GM18498 (cell line): ENCODE results near the gene BACE1.

ENCODE experiments used
- ATAC-seq: cut with Tn5 transposase; IDR thresholded peaks from one replicate; pipeline ENCODE4 v1.9.1; 2021; ENCODE audit warnings: mild to moderate bottlenecking, moderate library complexity; ENCODE audit not compliant: unreplicated experiment

Gene BACE1

DNA sequence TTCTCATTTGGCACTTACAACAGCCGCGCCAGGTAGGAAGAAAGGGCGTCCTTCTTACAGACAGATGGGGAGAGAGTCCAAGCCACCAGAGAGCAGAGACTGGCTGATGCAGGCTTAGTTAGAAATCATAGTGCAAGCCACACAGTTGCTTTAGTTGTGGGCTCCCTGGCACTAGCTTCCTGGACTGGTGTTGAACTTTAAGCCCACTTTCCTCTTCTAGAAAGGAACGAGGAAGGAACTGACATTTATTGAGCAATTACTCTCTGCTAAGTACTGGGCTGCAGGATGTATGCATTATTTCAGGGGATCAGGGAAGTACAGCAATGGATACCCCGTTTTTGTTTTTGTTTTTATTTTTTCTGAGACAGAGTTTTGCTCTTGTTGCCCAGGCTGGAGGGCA is 3.0 kb downstream of the BACE1 start:
- ATAC-seq, result no peak

DNA sequence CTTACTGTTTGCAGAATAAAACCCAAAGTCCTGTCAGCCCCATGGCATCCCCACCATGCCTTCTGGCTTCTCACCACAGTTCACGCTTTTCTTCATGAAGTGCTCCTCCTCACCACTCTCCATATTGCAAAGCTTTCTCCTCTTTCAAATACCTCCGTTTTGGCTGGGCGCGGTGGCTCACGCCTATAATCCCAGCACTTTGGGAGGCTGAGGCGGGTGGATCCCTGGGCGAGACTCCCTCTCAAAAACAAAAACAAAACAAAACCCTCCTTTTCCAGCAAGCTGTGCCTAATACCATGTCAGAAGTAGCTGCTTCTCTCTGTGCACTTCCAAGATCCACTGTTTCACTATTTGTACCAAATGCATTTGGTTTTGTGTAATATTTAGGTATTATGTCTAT is 6.7 kb downstream of the BACE1 start:
- ATAC-seq, result no peak

DNA sequence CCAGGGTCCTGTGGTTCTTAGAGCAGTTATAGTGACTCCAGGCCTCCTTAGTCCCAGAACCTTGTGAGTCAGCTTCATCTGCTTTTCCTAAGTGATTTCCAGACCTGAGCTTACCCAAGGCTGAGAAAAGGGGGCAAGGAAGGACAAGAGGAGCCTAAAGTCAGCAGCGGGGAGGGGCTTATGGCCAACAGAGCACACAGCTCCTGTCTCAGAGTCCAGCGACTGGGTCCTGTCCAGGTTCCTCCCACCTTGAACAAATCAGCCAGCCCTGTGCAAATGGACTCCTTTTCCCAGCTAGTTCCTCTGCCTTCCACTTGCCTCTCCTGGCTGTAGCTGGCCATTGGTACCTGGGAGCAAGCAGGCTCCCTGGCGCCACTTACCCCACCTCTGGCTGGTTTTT is 10.9 kb downstream of the BACE1 start:
- ATAC-seq, result no peak

DNA sequence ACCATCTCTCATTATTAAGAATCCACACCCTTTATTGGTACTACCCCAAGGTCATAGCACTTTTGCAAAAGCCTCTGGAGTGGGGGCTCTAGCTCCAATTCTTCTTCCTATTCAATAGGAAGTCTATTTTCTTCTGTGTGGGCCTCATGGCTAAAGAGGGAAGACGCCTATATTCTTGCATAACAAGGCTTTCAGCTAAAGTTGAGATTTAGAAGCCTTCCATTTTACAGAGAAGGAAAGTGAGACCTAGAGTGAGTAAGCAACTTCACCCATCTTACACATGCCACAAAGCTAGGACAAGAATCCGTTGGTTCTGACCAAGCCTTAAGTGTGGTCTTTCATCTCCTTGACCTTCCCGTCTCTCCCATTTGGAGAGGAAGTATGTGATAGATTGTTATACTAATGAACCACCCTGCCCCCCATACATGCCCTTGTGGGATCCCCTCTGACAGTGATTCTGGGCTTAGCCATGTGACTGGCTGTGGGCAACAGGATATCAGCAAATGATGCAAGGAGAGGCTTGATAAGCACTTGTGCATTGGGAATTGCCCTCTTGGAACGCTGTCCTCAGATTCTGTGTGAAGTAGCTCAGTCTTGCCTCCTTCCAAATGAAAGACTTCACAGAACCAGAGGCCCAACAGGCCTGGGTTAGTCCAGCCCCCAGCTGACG is 12.3 kb downstream of the BACE1 start:
- ATAC-seq, result no peak

DNA sequence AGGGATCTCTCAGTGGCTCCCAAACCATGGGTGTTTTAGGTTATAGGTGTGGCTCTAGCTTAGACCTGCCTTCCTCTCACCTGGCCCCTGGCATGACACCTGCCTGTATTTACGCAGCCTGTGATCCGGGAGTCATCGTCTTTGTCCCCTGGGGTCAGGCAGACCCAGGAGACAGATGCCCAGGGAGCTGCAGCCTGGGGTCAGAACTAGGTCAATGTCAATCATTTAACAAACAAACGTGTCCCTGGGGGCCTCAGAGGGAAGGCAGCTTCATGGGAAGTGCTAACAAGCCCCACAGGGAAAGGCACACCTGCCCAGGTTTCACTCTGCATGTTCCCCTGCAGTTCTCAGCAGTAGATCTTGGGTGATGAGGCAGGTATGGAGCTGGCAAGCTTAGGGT is 13.0 kb downstream of the BACE1 start:
- no peak for ATAC-seq

DNA sequence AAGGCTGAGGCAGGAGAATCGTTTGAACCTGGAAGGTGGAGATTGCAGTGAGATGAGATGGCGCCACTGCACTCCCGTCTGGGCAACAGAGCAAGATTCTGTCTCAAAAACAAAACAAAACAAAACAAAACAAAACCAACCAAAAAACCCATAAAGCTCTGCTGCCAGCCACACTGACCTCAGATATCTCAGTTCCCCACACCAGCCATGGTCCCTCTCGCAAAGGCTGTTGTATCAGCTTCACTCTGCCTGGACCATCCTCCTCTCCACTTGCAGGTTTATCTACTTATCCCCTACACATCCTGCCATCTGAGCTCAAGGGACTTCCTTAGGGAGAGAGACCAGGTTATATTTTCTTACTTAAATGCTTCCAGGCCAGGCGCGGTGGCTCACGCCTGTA is 13.8 kb downstream of the BACE1 start:
- no peak for ATAC-seq

DNA sequence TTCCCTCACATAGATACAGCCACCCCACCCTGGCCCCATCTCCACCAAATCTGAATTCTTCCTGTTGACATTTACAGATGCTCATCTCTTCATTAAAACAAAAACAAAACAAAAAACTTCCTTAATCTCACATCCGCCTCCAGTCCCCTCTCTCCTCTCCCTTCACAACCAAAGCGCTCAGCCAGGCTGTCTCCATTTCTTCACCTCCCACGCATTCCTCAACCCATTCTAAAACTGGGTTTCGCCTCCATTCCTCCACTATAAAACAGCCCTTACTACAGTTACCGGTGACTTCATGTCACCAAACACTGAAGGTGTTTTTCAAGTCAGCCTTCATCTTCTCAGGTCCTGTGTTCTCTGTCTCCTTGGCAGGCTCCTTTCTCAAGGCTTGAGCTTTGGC is 15.3 kb downstream of the BACE1 start:
- ATAC-seq, result no peak

DNA sequence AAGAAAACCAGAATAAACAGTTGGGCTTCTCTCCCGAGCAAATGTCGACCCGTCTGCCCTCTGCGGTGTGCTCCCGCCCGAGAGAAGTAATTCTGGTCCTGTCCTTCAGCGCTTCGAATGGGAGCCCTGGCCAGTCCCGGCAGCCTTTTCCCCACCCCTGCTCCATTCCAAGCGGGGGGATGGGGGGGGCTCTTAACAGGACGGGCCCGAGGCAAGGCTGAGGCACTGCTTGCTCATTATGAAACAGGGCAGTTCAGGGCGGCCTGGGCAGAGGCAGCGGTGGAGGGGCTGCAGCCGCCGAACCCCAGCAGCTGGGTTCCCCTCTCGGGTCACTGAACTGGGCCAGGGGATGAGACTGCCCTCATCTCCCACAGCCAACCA is 15.8 kb downstream of the BACE1 start:
- no peak for ATAC-seq

DNA sequence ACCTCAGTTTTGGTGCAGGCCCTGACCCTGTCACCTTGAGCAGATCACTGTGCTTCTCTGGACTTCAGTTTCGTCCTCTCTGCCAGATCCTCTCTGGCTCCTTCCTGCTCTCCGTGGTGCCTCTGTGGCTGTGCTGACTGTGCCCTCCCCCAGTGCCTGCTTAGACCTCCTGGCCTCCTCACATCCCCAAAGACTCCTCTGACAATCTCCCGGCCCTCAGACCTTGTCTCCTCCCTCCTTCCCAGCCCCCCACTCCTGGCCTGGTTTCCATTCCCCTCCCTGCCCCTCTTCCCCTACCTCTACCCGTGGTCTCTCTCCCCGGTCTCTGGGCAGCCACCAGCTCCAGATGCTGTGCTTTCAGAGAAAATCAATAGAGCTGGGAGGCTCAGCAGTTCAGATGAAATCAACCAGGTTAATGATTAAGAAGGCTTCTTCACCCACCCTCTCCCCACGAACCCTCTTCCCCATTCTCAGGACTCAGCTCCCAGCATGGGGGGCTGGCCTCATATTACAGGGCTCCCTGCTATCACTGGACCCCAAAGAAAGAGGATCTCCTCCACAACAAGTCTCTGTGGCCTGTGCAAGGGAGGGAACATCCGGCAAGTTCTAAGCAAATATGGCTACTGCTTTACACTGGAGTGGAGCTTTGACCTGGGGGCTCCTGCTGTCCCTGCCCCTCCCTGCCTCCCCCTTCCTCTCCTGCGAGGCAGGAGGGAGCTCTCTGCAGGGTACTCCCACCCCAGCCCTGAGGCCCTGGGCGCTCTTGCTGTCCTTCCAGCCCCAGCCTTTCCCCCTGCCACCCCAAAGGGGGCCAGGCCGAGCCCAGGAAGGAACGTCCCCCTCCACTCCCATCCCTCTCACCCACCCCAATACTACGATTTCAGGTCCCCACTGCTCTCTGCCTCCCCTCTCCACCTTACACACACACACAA is 16.4 kb downstream of the BACE1 start:
- ATAC-seq, result no peak

DNA sequence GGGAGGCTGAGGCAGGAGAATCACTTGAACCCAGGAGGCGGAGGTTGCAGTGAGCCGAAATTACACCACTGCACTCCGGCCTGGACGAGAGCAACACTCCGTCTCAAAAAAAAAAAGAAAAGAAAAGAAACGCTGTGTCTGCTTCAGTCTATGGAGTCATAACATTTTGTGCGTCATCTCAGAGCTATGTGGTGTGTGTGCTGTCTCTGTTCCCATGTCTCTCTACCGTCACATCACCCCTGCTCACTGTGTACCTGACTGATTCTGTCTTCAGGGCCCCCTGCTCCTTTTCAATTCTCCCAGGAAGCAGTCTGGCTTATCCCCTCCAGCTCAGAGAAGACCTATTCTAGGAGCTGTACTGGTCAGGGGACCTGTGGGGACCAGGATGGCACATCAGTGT is 17.9 kb downstream of the BACE1 start:
- no peak for ATAC-seq

DNA sequence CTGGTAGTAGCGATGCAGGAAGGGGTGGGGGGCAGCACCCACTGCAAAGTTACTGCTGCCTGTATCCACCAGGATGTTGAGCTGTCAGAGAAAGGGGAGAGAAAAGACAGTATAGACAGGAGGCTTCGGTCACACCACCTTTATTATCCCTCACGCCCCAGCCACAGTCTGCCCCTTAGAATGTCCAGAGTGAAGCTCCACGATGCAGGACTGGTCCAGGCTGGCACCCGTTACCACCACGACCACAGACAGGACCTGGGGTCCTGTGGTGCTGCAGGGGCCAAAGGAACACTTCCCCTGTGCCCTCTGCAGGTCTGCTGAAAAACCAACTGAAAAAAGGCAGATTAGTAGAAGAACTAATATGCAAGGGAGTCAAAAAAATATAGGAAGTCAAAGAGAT is 19.2 kb downstream of the BACE1 start:
- ATAC-seq, result no peak

DNA sequence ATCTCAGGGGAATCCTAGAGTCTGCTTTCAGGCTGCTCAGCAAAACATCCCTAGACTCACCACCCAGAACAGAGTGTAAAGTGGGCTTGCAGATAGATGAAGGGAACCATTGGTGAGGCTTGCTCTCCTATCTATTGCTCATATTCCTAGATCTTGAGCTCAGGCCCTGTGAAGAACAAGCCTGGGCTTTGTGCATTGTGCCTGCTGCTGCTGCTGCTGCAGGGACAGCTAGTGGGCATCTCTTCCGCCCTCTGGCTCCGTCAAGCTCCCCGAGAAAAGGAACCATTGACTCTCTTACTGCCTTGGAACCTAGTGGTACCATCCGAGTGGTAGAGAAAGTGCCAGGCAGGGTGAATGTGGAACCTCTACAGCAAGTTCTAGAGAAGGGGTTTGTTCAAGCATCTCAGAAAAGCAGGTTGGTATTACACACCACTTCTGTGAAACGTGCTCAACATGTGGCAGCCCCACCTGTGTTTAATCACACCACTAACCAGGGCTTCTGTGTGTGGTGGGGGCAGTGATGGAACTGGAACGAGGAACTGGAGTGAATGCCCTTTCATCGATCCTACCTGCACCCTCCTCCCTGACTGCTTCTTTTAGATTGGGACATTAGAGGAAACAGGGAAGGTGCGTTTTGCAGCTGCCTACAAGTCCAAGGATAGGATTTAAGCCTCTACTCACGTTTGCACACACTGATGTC is 20.5 kb downstream of the BACE1 start:
- no peak for ATAC-seq

DNA sequence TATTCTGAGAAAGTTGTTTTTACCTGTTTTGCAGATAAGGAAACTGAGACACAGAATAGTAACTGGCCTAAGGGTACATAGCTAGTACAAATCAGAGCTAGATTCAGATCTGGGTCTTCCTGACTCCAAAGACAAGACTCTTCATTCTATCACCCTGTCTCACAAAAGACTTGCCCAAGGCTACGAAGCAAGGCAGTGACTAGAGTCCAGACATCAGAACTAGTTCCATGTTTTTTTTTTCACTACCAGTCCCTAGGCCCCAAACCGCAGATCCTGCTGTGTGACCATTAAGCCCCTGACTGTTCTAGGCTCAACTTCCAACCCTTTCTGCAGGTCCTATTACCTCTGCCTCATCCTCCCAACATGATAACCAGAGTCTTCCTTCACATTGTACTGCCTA is 23.4 kb downstream of the BACE1 start:
- no peak for ATAC-seq

DNA sequence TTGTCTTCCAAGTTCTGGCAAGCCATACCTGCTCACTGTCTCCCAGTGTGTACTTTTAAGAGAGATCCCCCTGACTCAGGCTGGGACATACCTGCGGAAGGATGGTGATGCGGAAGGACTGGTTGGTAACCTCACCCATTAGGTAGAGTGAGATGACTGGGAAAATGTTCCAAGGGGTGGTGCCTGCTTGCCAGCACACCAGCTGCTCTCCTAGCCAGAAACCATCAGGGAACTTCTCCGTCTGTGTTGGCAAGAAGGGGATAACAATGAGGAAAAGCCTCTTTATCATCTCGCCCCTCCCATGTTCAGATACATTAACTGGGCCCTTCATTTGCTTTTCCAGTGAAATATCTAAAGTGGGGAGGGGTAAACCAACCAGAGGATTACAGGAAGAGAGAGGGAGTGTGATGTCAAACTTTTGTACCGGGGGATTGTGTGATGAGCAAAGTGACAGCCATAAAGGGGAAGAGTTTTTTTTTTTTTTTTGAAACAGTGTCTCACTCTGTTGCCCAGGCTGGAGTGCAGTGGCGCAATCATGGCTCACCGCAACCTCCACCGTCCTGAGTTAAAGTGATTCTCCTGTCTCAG is 25.2 kb downstream of the BACE1 start, which contains the start of gene BACE1-AS:
Gene BACE1-AS (plus strand): TSS at position 538 of the 588 bp plus-strand sequence.
- no peak for ATAC-seq

DNA sequence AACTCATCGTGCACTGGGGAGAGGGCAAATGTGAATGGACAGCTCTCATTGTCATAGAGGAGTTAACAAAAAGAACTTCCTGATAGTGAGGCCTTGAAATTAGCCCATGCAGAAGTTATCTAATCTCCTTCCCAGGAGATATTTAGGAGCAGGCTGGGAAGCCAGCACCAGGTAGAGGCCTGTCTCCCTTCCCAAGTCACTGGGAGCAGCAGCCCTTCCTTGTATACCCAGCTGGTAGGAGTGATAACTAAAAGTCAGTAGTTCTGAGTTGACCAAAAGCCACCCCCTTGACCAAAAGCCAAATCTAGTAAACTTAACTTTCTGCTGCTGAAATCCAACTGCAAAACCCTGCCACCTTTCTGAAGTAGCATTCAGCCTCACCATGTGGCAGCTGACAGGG is 26.3 kb downstream of the BACE1 start:
- no peak for ATAC-seq

DNA sequence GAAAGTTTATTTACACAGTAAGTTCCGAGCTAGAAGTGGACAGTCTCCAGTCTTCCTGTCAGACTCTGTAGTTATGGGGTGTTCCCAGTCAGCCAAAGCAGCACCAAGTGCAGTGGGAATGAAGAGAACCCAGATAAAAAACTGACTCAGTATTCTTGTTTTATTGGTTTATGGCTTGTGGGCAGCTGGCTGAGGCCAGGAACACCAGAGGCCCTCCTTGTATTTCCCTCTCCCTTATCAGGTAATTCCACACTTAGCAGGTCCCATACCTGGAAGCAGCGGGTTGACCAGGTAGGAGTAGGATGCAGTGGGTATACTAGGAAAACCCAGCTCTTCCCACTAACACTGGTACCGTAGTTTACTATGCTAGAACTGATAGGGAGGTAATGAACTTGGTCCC is 28.4 kb downstream of the BACE1 start:
- no peak for ATAC-seq

DNA sequence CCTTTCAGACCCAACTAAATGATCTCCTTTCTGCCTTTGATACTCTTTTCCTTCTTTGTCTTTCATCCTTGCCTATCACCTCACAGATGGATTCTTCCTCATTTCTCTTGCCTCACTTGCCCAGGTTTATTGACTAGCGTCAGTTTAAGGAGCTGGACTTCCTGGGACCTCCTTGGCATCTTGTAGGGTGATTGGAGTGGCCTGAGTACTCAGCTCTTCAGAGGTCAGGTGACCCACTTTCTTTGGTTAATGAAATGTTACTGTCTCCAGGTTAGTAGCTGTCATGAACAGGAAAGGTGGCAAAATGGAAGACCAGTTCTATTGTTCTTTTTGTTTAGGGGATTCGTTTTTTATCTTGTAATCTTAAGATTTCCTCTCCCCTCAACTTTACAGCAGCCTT is 29.5 kb downstream of the BACE1 start:
- ATAC-seq, result no peak

DNA sequence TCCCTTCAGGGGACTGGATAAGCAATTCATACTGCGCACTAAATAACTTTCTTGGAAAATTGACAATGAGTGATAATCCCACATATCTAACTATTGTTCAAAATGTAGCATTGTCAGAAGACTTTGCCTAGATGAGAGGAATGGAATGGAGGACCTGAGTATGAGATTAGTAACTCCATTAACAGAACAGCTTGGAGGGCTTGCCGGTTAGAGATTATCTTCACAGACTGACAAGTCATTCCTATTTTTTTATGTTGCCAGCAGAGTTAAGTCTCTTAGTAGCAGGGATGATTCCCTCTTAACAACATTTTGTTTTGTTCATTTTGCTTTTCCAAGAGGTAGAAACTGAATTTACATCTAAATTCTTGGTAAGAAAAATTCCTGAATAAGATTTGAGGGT is 32.0 kb downstream of the BACE1 start:
- no peak for ATAC-seq

DNA sequence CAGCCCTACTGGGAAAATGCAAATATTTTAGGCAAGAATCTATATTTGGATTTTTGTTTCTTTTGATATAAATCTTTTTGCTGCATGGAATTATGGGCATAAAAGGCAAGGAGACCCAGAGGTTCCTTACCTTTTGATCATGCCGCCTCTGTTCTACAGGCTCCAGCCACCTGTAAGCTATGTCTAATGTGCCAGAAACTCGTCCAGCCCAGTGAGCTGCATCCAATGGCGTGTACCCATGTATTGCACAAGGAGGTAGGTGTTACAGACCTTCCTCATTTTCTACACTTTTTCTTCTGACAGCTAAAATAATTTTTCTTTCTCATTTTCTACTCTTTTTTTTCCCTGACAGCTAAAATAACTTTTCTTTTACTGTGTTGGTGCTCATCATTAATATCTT is 33.1 kb downstream of the BACE1 start:
- no peak for ATAC-seq

DNA sequence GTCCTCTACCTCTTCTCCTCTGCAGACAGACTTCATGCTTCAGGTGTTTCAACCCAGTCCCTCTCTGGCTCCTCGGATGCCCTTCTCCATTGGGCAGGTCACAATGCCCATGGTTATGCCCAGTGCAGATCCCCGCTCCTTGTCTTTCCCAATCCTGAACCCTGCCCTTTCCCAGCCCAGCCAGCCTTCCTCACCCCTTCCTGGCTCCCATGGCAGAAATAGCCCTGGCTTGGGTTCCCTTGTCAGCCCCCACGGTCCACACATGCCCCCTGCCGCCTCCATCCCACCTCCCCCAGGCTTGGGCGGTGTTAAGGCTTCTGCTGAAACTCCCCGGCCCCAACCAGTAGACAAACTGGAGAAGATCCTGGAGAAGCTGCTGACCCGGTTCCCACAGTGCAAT is 34.2 kb downstream of the BACE1 start:
- no peak for ATAC-seq

DNA sequence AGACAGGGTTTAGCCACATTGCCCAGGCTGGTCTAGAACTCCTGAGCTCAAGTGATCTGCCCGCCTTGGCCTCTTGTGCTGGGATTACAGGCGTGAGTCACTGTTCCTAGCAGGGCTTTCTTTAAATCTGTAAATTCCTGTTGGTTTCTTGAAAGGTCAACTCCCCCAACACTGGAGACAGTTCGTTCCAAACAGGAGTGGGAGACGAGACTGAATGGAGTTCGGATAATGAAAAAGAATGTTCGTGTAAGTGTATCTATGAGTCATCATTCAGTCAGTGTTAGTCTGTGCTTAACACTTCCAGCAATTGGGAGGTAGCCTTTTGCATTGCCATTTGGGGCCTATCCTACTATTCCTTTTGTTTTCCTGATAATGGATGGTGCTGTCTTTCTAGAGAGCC is 34.9 kb downstream of the BACE1 start:
- no peak for ATAC-seq
